ENCODE measurements around the gene SNX6. TPM values are rescaled to one million over a fixed set of nuclear protein-coding genes. Genes with fewer than 3 reads are reported as not detected.

The SNX6 gene
- total and polyA plus RNA-seq, 2 experiments from 2014 or later = 110 to 157 TPM

DNA sequence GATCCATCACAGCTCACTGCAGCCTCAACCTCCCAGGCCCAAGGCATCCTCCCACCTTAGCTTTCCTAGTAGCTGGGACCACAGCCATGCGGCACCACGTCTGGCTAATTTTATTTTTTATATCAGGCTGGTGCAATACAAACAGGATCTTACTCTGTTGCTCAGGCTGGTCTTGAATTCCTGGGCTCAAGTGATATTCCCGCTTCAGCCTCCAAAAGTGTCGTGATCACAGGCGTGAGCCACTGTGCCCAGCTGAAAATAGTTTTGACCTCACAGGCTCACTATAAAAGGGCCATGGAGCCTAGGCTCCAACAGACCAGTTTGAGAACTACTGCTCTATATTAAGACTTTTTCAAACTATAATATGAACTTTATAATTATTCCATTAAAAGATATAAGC, 37.3 kb downstream of the SNX6 start (continued):
- TF ChIP-seq, protein P1, sequence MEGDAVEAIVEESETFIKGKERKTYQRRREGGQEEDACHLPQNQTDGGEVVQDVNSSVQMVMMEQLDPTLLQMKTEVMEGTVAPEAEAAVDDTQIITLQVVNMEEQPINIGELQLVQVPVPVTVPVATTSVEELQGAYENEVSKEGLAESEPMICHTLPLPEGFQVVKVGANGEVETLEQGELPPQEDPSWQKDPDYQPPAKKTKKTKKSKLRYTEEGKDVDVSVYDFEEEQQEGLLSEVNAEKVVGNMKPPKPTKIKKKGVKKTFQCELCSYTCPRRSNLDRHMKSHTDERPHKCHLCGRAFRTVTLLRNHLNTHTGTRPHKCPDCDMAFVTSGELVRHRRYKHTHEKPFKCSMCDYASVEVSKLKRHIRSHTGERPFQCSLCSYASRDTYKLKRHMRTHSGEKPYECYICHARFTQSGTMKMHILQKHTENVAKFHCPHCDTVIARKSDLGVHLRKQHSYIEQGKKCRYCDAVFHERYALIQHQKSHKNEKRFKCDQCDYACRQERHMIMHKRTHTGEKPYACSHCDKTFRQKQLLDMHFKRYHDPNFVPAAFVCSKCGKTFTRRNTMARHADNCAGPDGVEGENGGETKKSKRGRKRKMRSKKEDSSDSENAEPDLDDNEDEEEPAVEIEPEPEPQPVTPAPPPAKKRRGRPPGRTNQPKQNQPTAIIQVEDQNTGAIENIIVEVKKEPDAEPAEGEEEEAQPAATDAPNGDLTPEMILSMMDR (conservative IDR thresholded peaks at IDR 0.05; ENCODE audit: low read depth in 2 of 2) = no peak
- no peak for TF ChIP-seq NANOG (IDR thresholded peaks at IDR 0.05; ENCODE audit: borderline replicate concordance)
- no peak for TF ChIP-seq ZNF331 (CRISPR knock-in tag; IDR thresholded peaks at IDR 0.05; ENCODE audit: low read depth)

- Mint-ChIP-seq H3K27me3 (ENCODE audit: insufficient read depth, low read depth, poor library complexity) (peaks cover 4% of the 10 kb centered on the region), H3K36me3 (ENCODE audit: low read depth) (peaks cover 55% of the 10 kb centered on the region), H3K4me1 (no peaks in the 10 kb centered on the region), H3K9me3 (no peaks in the 10 kb centered on the region), H3K4me3 (no peak overlapping the region), H3K27ac (no peak overlapping the region)
- H3K79me2 ChIP-seq (replicated peaks; ENCODE audit: insufficient read depth) = no peaks in the 10 kb centered on the region
- H3F3A ChIP-seq (replicated peaks; ENCODE audit: low read depth) = no peaks in the 10 kb centered on the region
- H4K20me1 ChIP-seq (replicated peaks; ENCODE audit: insufficient read depth) = no peaks in the 10 kb centered on the region
- H3K27ac ChIP-seq (ENCODE audit: low read depth) = no peak overlapping the region
- no peak for DNase-seq (ENCODE audit: low spot score)
- H3K9me2 ChIP-seq (ENCODE audit: insufficient read depth) = no peaks in the 10 kb centered on the region
- no peak for ATAC-seq
- H2AFZ ChIP-seq = no peak overlapping the region
- no peak overlapping the region for H3K4me3 ChIP-seq
- H3K36me3 ChIP-seq (ENCODE audit: insufficient read depth) = peaks cover 31% of the 10 kb centered on the region
- TF ChIP-seq, protein P1 (conservative IDR thresholded peaks at IDR 0.05; ENCODE audit: low read depth in 2 of 2) = no peak
- TF ChIP-seq ZNF331 (CRISPR knock-in tag; IDR thresholded peaks at IDR 0.05; ENCODE audit: low read depth) (no peak), EZH2phosphoT487 (IDR thresholded peaks at IDR 0.05; ENCODE audit: unreplicated experiment) (no peak), ZNF114 (CRISPR knock-in tag; IDR thresholded peaks at IDR 0.05) (no peak)
- H3K4me2 ChIP-seq = no peak overlapping the region
- H3K27me3 ChIP-seq (ENCODE audit: insufficient read depth) = no peaks in the 10 kb centered on the region
- no peaks in the 10 kb centered on the region for H3K4me1 ChIP-seq (ENCODE audit: insufficient read depth)
These were observed 46.4 kb downstream of the SNX6 start for GRCh38 chr14:34583525-34583924.

DNA sequence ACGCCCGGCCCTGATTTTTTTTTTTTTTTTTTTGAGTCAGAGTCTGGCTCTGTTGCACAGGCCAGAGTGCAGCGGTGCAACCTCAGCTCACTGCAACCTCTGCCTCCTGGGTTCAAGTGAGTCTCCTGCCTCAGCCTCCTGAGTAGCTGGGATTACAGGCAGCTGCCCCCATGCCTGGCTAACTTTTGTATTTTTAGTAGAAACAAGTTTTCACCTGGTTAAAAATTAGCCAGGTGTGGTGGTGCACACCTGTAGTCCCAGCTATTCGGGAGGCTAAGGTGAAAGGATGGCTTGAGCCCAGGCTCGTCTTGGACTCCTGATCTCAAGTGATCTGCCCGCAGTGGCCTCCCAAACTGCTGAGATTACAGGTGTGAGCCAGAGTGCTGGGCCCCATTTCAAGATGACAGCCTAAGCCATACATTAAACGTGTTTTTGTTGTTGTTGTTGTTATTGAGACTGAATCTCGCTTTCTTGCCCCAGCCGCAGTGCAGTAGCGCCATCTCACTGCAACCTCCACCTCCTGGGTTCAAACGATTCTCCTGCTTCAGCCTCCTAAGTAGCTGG, 47.7 kb downstream of the SNX6 start:
- Histone ChIP-seq H3F3A (replicated peaks; ENCODE audit: low read depth) (no peaks in the 10 kb centered on the region), H2AFZ (no peak overlapping the region), H3K27me3 (ENCODE audit: insufficient read depth) (no peaks in the 10 kb centered on the region), H3K4me2 (no peak overlapping the region), H3K79me2 (replicated peaks; ENCODE audit: insufficient read depth) (no peaks in the 10 kb centered on the region), H3K36me3 (ENCODE audit: insufficient read depth) (peaks cover 25% of the 10 kb centered on the region), H4K20me1 (replicated peaks; ENCODE audit: insufficient read depth) (no peaks in the 10 kb centered on the region; the same call in 1 of the 2 replicates), H3K4me1 (ENCODE audit: insufficient read depth) (no peaks in the 10 kb centered on the region), H3K9me2 (ENCODE audit: insufficient read depth) (no peaks in the 10 kb centered on the region), H3K4me3 (no peak overlapping the region), H3K27ac (ENCODE audit: low read depth) (no peak overlapping the region)
- TF ChIP-seq REST (IDR thresholded peaks at IDR 0.05; ENCODE audit: unreplicated experiment) = no peak
- no peak for TF ChIP-seq EZH2 (IDR thresholded peaks at IDR 0.05; ENCODE audit: low read depth, unreplicated experiment)
- TF ChIP-seq, protein P1 (conservative IDR thresholded peaks at IDR 0.05; ENCODE audit: low read depth in 2 of 2) = no peak
- Mint-ChIP-seq H3K36me3 (ENCODE audit: low read depth) (peaks cover 53% of the 10 kb centered on the region), H3K4me3 (no peak overlapping the region), H3K27ac (no peak overlapping the region), H3K9me3 (no peaks in the 10 kb centered on the region), H3K4me1 (no peaks in the 10 kb centered on the region), H3K27me3 (ENCODE audit: insufficient read depth, low read depth, poor library complexity) (peaks cover 4% of the 10 kb centered on the region)
- no peak for DNase-seq (ENCODE audit: low spot score)
- ATAC-seq = no peak
